Fibroblast of pulmonary artery (primary cell): ENCODE results near the gene PLIN4.
"Not testable (repeated sequence)": the region's sequence is repeated elsewhere in the genome, so short reads cannot be mapped to it uniquely, and the experiment has no call there.

Experiments used
- DNase-seq: peaks from one replicate; pipeline ENCODE4 v3.0.0-alpha.2; 2010; ENCODE audit warnings: low read depth
- H3K4me3 ChIP-seq: replicated peaks from 2 replicates; pipeline ENCODE4 v1.5.1; 2011; ENCODE audit warnings: low read depth, mild to moderate bottlenecking, control low read depth, low read length, moderate library complexity
- TF ChIP-seq, protein P1 (sequence below): IDR thresholded peaks from 2 replicates; pipeline ENCODE4 v1.5.1; 2011; ENCODE audit warnings: mild to moderate bottlenecking, control low read depth, low read length, inconsistent platforms; ENCODE audit errors: missing control alignments

The PLIN4 gene

DNA sequence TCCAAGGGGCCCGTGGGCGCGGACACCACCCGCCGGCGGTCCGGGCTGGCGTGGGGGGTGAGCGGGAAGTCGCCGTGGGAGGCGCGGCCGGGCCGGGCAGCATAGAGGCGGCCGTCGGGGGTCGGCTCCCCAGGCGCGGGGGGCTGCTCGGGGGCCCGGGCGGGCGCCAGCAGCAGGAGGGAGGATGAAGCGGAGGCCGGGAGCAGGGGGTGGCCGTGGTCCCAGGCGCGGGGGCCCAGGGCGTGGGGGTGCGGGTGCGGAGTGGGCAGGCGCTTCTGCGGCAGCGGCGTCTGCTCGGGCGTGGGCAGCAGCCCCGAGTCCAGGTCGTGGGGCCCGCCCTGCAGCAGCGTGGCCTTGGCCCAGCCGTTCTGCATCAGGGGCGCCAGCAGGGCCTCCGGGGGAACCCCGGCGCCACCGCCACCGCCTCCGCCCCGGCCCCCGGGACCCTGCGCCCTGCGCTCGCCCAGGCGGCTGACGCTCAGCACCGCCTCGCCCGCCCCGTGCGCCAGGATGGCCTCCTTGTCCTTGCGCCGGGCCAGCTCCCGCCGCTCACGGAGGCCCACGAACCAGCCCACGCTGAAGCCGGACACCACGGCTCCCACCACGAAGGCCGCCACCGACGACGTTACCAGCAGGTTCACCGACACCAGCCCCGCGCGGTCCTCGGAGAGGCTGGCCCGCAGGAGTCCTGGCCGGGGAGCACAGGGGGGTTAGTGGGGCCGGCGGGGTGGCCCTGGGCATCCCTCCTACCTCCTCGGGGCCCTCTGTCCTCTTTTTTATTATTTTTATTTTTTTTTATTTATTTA is 25.8 kb upstream of the PLIN4 start:
- DNase-seq = no peak
- no peak overlapping the region for H3K4me3 ChIP-seq
- TF ChIP-seq, protein P1, sequence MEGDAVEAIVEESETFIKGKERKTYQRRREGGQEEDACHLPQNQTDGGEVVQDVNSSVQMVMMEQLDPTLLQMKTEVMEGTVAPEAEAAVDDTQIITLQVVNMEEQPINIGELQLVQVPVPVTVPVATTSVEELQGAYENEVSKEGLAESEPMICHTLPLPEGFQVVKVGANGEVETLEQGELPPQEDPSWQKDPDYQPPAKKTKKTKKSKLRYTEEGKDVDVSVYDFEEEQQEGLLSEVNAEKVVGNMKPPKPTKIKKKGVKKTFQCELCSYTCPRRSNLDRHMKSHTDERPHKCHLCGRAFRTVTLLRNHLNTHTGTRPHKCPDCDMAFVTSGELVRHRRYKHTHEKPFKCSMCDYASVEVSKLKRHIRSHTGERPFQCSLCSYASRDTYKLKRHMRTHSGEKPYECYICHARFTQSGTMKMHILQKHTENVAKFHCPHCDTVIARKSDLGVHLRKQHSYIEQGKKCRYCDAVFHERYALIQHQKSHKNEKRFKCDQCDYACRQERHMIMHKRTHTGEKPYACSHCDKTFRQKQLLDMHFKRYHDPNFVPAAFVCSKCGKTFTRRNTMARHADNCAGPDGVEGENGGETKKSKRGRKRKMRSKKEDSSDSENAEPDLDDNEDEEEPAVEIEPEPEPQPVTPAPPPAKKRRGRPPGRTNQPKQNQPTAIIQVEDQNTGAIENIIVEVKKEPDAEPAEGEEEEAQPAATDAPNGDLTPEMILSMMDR = no peak

DNA sequence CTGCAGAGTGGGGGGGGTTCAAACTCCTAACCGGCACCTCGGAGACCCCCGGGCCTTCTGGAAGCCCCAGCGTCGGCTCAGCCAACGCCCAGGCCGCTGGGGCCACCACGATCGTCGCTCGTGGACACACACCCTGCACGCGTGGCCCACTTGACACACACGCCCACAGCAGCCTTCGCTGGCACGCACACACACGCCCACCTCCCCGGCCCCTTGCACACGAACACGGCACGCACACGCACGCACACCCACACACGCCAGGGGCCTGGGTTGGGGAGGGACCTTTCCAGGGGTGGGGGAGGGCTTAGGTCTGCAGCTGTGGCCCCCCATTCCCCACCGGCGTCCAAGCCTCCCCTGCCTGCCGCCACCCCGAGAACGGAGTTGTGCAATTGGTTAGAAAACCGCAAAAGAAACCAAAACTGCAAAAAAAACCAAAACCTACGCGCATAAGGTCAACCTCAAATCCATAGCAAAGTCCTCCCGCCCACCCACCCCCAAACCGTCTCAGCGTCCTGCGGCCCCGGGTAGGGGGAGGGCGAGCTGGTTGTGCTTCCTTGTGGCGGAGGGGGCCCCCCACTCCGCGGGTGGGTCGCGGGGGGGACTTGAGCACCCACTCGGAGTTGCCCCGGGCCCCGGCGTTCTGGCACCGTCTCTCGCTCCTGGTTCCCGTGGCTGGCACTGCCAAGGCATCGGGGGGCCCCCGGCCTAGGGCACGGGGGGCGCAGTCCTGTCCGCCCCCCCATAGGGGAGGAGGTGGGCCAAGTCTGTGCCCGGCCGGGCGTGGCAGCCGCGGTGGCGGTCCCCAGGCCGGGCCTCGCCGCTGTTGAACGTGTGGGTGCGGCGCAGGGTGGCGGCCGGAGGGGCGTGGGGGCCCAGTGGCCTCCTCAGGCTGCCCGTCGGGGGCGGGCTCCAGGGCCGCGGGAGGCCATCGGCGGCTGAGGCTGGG is 24.9 kb upstream of the PLIN4 start:
- DNase-seq = no peak
- TF ChIP-seq, protein P1 = no peak
- H3K4me3 ChIP-seq = no peak overlapping the region

DNA sequence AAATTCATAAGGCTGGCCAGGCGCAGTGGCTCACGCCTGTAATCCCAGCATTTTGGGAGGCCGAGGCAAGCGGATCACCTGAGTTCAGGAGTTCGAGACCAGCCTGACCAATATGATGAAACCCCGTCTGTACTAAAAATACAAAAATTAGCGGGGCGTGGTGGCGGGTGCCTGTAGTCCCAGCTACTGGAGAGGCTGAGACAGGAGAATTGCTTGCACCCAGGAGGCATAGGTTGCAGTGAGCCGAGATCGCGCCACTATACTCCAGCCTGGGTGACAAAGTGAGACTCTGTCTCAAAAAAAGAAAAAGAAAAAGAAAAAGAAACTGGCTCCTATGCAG is 23.5 kb upstream of the PLIN4 start:
- DNase-seq, H3K4me3 ChIP-seq: not testable (repeated sequence)

DNA sequence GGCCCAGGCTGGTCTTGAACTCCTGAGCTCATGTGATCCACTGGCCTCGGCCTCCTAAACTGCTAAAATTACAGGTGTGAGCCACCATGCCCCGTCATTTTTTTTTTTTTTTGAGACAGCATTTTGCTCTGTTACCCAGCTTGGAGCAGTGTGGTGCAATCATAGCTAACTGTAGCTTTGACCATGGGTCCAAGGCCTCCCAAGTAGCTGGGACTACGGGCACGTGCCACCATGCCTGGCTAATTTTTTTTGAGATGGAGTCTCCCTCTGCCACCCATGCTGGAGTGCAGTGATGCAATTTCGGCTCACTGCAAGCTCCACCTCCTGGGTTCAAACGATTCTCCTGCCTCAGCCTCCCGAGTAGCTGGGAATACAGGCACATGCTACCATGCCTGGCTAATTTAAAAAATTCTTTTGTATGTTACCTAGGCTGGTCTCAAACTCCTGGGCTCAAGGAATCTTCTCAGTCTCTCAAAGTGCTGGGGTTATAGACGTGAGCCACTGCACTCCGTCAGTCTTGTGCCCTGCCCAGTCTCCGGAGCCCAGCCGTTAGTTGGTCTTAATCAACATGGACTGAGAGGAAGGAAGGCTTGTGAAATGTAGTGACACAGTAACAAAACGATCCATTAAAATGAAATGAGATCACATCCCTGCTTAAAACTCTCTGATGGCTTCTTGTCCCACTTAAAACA is 23.0 kb upstream of the PLIN4 start:
- H3K4me3 ChIP-seq = no peak overlapping the region
- TF ChIP-seq, protein P1 = no peak
- no peak for DNase-seq

DNA sequence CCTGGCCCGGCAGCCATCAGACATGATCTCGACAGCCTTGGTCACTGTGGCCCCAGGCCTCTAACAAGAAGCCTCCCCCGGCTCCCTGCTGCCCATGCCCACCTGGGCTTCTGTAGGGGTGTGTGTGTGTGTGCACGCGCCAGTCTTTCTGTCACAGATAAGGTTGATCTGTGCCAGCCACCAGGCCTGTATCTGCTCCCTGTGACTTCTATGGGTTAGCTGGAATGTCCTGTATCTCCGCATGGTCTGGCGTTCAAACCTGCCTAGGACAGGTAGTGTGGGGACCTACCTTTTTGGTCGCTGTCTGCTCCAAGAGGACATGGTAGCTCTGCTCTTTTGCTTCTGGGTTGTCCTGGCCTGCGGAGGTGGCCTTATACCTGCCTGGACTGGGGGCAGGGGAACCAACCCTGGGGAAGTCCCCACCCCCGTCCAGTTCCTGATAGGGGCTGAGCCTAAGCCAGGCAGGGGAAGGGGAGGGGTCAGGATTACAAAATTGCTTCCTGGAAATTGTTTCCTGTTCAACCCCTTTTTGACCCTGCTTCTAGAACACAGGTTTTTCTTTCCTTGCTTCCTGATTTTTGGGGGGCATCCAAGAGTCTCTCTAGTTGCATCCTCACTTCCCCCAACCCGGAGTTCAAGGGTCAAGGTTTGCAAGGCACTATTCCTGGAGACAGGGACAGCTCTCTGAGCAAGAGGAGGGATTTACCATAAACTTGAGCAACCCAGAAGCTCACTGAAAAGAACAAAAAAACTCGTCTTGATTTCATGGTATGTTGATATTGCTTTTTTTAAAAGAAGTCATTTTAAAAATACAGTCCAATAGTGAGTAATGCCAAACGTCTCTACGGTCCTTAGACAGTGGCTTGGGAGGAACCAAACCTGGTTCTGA is 21.7 kb upstream of the PLIN4 start, which contains the start of gene LRG1:
TSS of gene LRG1 (minus strand) at position 344 of the 889 bp plus-strand sequence. CDS start at position 321, 23 bp downstream.
- peak; percentile 79 for DNase-seq
- no peak within 1 kb of the TSS for H3K4me3 ChIP-seq
- TF ChIP-seq, protein P1 = no peak

DNA sequence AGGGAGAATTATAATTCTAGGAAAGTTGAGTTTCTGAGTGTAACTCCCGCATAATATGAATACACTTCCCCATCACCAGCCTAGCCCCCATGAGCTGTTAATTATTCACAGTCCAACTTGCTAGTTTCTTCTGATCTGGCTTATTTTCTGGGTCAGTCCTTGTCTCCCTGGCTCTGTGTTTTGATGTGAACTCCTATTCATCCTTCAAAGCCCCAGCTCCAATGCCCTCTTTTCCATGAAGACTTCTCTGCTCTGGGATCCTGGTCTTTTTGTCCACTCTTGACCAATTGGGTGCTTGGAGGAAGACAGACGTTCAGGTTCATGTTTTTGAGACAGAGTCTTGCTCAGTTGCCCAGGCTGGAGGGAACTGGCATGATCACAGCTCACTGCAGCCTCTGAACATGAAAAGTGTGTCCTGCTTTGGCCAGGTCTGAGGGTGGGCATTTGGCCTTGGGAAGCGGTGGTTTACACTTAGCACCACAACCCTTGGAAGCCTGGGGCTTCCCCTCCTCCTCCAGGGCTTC is 20.9 kb upstream of the PLIN4 start:
- TF ChIP-seq, protein P1 = no peak
- DNase-seq = no peak
- H3K4me3 ChIP-seq = no peak overlapping the region
